Upper lobe of left lung (tissue), 6 donors: ENCODE results near the gene TMPRSS13. TPM values are rescaled to one million over a fixed set of nuclear protein-coding genes. Genes with fewer than 3 reads are reported as not detected.
A peak's percentile ranks its signal among the peaks of the same experiment; 100 is the strongest.

ENCODE experiments used
- ATAC-seq, 2 donors: fragments of 200-7000 bp; cut with Tn5 transposase; one replicate each; pipeline ENCODE4 v1.9.1; 2022; ENCODE audit warnings: mild to moderate bottlenecking in 2 of 2, moderate library complexity in 2 of 2; ENCODE audit not compliant: low FRiP score in 2 of 2
- DNase-seq, 2 donors: peaks; one replicate each; pipeline ENCODE4 v3.0.0-alpha.2; 2019 to 2020
- H3K27ac ChIP-seq, 4 donors: fragments of 200-600 bp; sonication (generic); one replicate each; pipeline ENCODE4 v1.5.1; 2016 to 2019
- H3K27me3 ChIP-seq, 4 donors: fragments of 200-600 bp; sonication (generic); one replicate each; pipeline ENCODE4 v1.5.1; 2017 to 2019
- H3K36me3 ChIP-seq, 4 donors: fragments of 200-600 bp; sonication (generic); one replicate each; pipeline ENCODE4 v1.5.1; 2016 to 2019
- H3K4me1 ChIP-seq, 4 donors: fragments of 200-600 bp; sonication (generic); one replicate each; pipeline ENCODE4 v1.5.1; 2018 to 2019
- H3K4me3 ChIP-seq, 4 donors: fragments of 200-600 bp; sonication (generic); one replicate each; pipeline ENCODE4 v1.5.1; 2017 to 2019; ENCODE audit warnings: mild to moderate bottlenecking in 2 of 4, moderate library complexity in 1 of 4
- H3K9me3 ChIP-seq, 4 donors: fragments of 200-600 bp; sonication (generic); one replicate each; pipeline ENCODE4 v1.5.1; 2018 to 2019
- CTCF ChIP-seq, 6 experiments: fragments of 450-650 bp in 4 of 6; fragments of 200-600 bp in 2 of 6; sonication (generic) in 2 of 6; IDR thresholded peaks; one replicate each; pipeline ENCODE4 v1.5.1; 2016 to 2019; ENCODE audit warnings: antibody characterized with exemption in 6 of 6
- EP300 ChIP-seq, 4 donors: sonication (generic); formaldehyde crosslinking; IDR thresholded peaks; one replicate each; pipeline ENCODE4 v1.5.1; 2017; ENCODE audit warnings: antibody characterized with exemption in 4 of 4, control low read depth in 2 of 4
- POLR2A ChIP-seq, 4 donors: fragments of 450-650 bp; IDR thresholded peaks; one replicate each; pipeline ENCODE4 v1.5.1; 2016 to 2017; ENCODE audit warnings: antibody characterized with exemption in 4 of 4, mild to moderate bottlenecking in 2 of 4
- POLR2AphosphoS5 ChIP-seq, 2 donors: sonication (generic); formaldehyde crosslinking; IDR thresholded peaks; one replicate each; pipeline ENCODE4 v1.5.1; 2017; ENCODE audit warnings: antibody characterized with exemption in 2 of 2
- WGBS, 2 donors: methylation state at CpG; one replicate each; pipeline ENCODE4 v1.1.5; 2017 to 2018; 5-methylcytosine and 5-hydroxymethylcytosine counted together
- total RNA-seq, 6 donors: library from RNA; depleted of rRNA in 4 of 6; stranded (reverse); fragments of >200 nt in 4 of 6; gene quantifications; one replicate each; pipeline versions ENCODE4 v1.1.0 to v1.2.1, GENCODE V29; 2016 to 2021
- donor health status: DM: no; HTN: no; CAD: no; lungs with moderate emphysema.
- donor health status: DM: no; HTN: yes; CAD: no; lungs with severe emphysema.

TMPRSS13 gene
- total RNA-seq, 6 donors from 2014 or later = 4.6 to 26.2 (median 6.1) TPM

GRCh38 chr11:117863383-117863782 lies 65.8 kb downstream of the TMPRSS13 start:
- Histone ChIP-seq H3K9me3 (no peaks in the 10 kb centered on the region), H3K4me3 (no peak overlapping the region), H3K36me3 (no peaks in the 10 kb centered on the region), H3K4me1 (peaks cover 12 to 29% (median 20%) of the 10 kb centered on the region in 4 donors), H3K27me3 (no peaks in the 10 kb centered on the region), H3K27ac (peak overlapping the region in 2 of 4 donors; percentile 70 to 86)
- DNase-seq (no peak), ATAC-seq (no peak)
- WGBS, 2 donors = 59 to 68% methylated on average over 1 of the region's 1 CpG
- no peak for TF ChIP-seq EP300 (IDR thresholded peaks at IDR 0.05)
- TF ChIP-seq CTCF (IDR thresholded peaks at IDR 0.05) = no peak
- no peak for TF ChIP-seq POLR2A (IDR thresholded peaks at IDR 0.05)
- no peak for TF ChIP-seq POLR2AphosphoS5 (IDR thresholded peaks at IDR 0.05)

GRCh38 chr11:117862753-117863152 lies 66.4 kb downstream of the TMPRSS13 start:
- no peaks in the 10 kb centered on the region for H3K36me3 ChIP-seq
- ATAC-seq (no peak), DNase-seq (no peak)
- peaks cover 12 to 35% (median 22%) of the 10 kb centered on the region in 4 donors for H3K4me1 ChIP-seq
- TF ChIP-seq CTCF (IDR thresholded peaks at IDR 0.05) = no peak
- no peak for TF ChIP-seq POLR2AphosphoS5 (IDR thresholded peaks at IDR 0.05)
- no peak for TF ChIP-seq EP300 (IDR thresholded peaks at IDR 0.05)
- TF ChIP-seq POLR2A (IDR thresholded peaks at IDR 0.05) = no peak
- 79% methylated on average over 1 of the region's 1 CpG; no CpG with 5 or more reads in 1 of the 2 donors for WGBS, 2 donors
- no peaks in the 10 kb centered on the region for H3K9me3 ChIP-seq
- no peaks in the 10 kb centered on the region for H3K27me3 ChIP-seq
- H3K27ac ChIP-seq = peak overlapping the region; percentile 70 to 86 (median 80)
- no peak overlapping the region for H3K4me3 ChIP-seq

- no peaks in the 10 kb centered on the region for H3K9me3 ChIP-seq
- no peak overlapping the region for H3K4me3 ChIP-seq
- H3K36me3 ChIP-seq = no peaks in the 10 kb centered on the region
- H3K4me1 ChIP-seq = peaks cover 12 to 38% (median 22%) of the 10 kb centered on the region in 4 donors
- DNase-seq = no peak
- no peak for ATAC-seq
- H3K27ac ChIP-seq = peak overlapping the region; percentile 70 to 86 (median 80)
- no peak for TF ChIP-seq POLR2A (IDR thresholded peaks at IDR 0.05)
- no peak for TF ChIP-seq CTCF (IDR thresholded peaks at IDR 0.05)
- TF ChIP-seq EP300 (IDR thresholded peaks at IDR 0.05) = no peak
- no peaks in the 10 kb centered on the region for H3K27me3 ChIP-seq
- WGBS, 2 donors = 48 to 52% methylated on average over 8 to 12 of the region's 12 CpGs
These were observed 67.0 kb downstream of the TMPRSS13 start for GRCh38 chr11:117862019-117862725.

GRCh38 chr11:117861151-117862018 lies 67.8 kb downstream of the TMPRSS13 start:
- H3K27ac ChIP-seq = peak overlapping the region; percentile 70 to 86 (median 80)
- no peak overlapping the region for H3K4me3 ChIP-seq
- H3K4me1 ChIP-seq = peaks cover 12 to 41% (median 22%) of the 10 kb centered on the region in 4 donors
- ATAC-seq = peak; percentile 12 to 62
- H3K9me3 ChIP-seq = no peaks in the 10 kb centered on the region
- no peaks in the 10 kb centered on the region for H3K36me3 ChIP-seq
- no peak for DNase-seq
- 32 to 50% methylated on average over 9 to 13 of the region's 13 CpGs for WGBS, 2 donors
- TF ChIP-seq EP300 (IDR thresholded peaks at IDR 0.05) = peak in 1 of 4 donors; percentile 13
- TF ChIP-seq CTCF (IDR thresholded peaks at IDR 0.05) = no peak
- peak; percentile 27 to 52 for TF ChIP-seq POLR2AphosphoS5 (IDR thresholded peaks at IDR 0.05)
- H3K27me3 ChIP-seq = no peaks in the 10 kb centered on the region
